HL-60/S4 treated with retinoic acid at 250 ng/mL for 4 days and 3 days (cell line): ENCODE results near the gene CT47C1.
"Not testable (repeated sequence)": the region's sequence is repeated elsewhere in the genome, so short reads cannot be mapped to it uniquely, and the experiment has no call there.

Source experiments
- in situ Hi-C: fragments of 300-500 bp; cut with MboI; formaldehyde crosslinking; loops from 2 replicates; pipeline ENCODE4 v1.7.0; 2022; ENCODE audit warnings: low sequenced_read_pairs

Gene CT47C1

GRCh38 chrX:119072744-119073143 lies at the start of gene CT47C1:
Gene CT47C1, plus strand, starts transcription at chrX:119072993. Its CDS starts 233 bp downstream, at chrX:119073226.
- in situ Hi-C loops = loop anchor here (25.0 kb wide), 1 partner anchor 235 kb away; no protein-coding TSS in a partner anchor

- in situ Hi-C loops = no loop called here
These were observed 46.9 kb upstream of the CT47C1 start for GRCh38 chrX:119025900-119026299.

GRCh38 chrX:119026344-119026743 lies 46.4 kb upstream of the CT47C1 start:
- in situ Hi-C loops = not testable (repeated sequence)

- in situ Hi-C loops = not testable (repeated sequence)
These were observed 44.6 kb upstream of the CT47C1 start for GRCh38 chrX:119027960-119028732.

- in situ Hi-C loops = no loop called here
These were observed 44.0 kb upstream of the CT47C1 start for GRCh38 chrX:119028733-119029330.

GRCh38 chrX:119029656-119030055 lies 43.1 kb upstream of the CT47C1 start:
- in situ Hi-C loops = not testable (repeated sequence)

- in situ Hi-C loops = no loop called here
These were observed 41.8 kb upstream of the CT47C1 start for GRCh38 chrX:119030990-119031389.

- in situ Hi-C loops = no loop called here
These were observed 36.4 kb upstream of the CT47C1 start for GRCh38 chrX:119036107-119037029.

GRCh38 chrX:119040432-119040831 lies 32.4 kb upstream of the CT47C1 start:
- in situ Hi-C loops = no loop called here

GRCh38 chrX:119041175-119041574 lies 31.6 kb upstream of the CT47C1 start:
- in situ Hi-C loops = no loop called here

- in situ Hi-C loops = no loop called here
These were observed 30.8 kb upstream of the CT47C1 start for GRCh38 chrX:119042040-119042439.

- in situ Hi-C loops = no loop called here
These were observed 29.8 kb upstream of the CT47C1 start for GRCh38 chrX:119042996-119043395.

GRCh38 chrX:119045884-119046283 lies 26.9 kb upstream of the CT47C1 start:
- in situ Hi-C loops = no loop called here

- in situ Hi-C loops = loop anchor here (25.0 kb wide), 1 partner anchor 218 kb away; no protein-coding TSS in a partner anchor
These were observed 17.1 kb upstream of the CT47C1 start for GRCh38 chrX:119055687-119056086.

- in situ Hi-C loops = loop anchor here (25.0 kb wide), 1 partner anchor 226 kb away; no protein-coding TSS in a partner anchor
These were observed 9.9 kb upstream of the CT47C1 start for GRCh38 chrX:119062750-119063374.

GRCh38 chrX:119063428-119063827 lies 9.4 kb upstream of the CT47C1 start:
- in situ Hi-C loops = loop anchor here (25.0 kb wide), 1 partner anchor 226 kb away; no protein-coding TSS in a partner anchor

GRCh38 chrX:119067023-119067739 lies 5.6 kb upstream of the CT47C1 start:
- in situ Hi-C loops = loop anchor here (25.0 kb wide), 1 partner anchor 230 kb away; no protein-coding TSS in a partner anchor

- in situ Hi-C loops = loop anchor here (25.0 kb wide), 1 partner anchor 232 kb away; no protein-coding TSS in a partner anchor
These were observed 3.7 kb upstream of the CT47C1 start for GRCh38 chrX:119069128-119069527.

- in situ Hi-C loops = loop anchor here (25.0 kb wide), 1 partner anchor 232 kb away; no protein-coding TSS in a partner anchor
These were observed 3.0 kb upstream of the CT47C1 start for GRCh38 chrX:119069762-119070161.

GRCh38 chrX:119071381-119071780 lies 1.4 kb upstream of the CT47C1 start:
- in situ Hi-C loops = loop anchor here (25.0 kb wide), 1 partner anchor 234 kb away; no protein-coding TSS in a partner anchor
